Measurements from ENCODE around the gene OBSL1. TPM values are rescaled to one million over a fixed set of nuclear protein-coding genes. Genes with fewer than 3 reads are reported as not detected.

OBSL1 gene
- total RNA-seq, 3 donors from 2014 or later (not counting 1 experiment from before 2014, with no cell fraction given), result 0.07 to 8.8 (median 0.32) TPM

DNA sequence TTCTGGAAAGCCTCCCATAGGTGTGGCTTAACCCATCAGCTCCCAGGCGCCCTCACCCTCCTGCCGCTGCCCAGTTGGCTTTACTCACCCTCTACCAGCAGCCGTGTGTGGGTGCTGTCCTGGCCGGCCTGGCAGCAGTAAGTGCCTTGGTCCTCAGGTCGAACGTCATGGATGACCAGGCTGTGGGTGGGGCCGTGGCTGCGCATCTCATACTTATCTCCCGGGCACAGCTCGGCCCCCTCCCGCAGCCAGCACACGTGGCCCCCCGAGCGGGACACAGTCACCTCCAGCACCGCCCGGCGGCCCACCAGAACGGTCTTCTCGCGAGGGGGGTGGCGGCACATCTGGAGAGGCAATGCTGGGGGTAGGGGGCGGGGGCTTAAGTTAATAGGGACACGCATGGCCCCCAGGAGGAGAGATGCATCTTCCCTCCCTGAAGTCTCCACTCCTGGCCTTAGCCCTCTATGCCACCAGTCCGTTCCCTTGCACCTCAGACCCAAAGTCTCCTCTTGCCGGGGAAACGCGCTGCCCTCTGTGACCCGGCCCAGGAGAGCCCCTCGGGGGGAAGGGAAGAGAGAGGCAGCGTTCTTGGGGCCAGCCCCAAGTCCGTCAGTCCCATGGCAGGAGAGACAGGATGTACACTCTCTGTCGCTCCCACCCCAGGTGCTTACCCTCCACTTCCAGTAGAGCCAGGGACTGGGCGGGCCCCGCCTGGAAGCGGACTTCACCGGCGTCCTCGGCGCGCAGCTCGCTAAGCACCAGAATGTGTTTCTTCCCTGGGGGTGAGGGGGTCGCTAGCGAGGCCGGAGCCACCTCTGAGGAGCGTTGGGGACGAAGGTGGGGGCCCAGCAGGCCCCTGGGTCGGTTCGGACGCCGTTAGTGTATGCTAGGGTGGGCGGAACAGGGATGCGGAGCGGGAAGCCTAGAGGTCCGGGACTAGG, 19.6 kb downstream of the OBSL1 start:
- no peaks in the 10 kb centered on the region for H3K36me3 ChIP-seq (ENCODE audit: control insufficient read depth, insufficient read depth, low read length)
- TF ChIP-seq CTCF (IDR thresholded peaks at IDR 0.05), result no peak
- ATAC-seq (peak in 1 of 3 donors; percentile 1), DNase-seq (peak; percentile 32 to 46)
- WGBS (ENCODE audit: insufficient coverage), result 7% methylated on average over 51 of the region's 54 CpGs
- H3K27me3 ChIP-seq (ENCODE audit: control insufficient read depth, insufficient read depth, low read length), result peaks cover 28% of the 10 kb centered on the region
- H3K27ac ChIP-seq (ENCODE audit: low read length), result no peak overlapping the region
- peaks cover 8 to 33% of the 10 kb centered on the region in 2 donors for H3K27me3 Mint-ChIP-seq (ENCODE audit: low read depth in 2 of 2)
- no peaks in the 10 kb centered on the region for H3K36me3 Mint-ChIP-seq
- no peaks in the 10 kb centered on the region for H3K9me3 ChIP-seq (ENCODE audit: control insufficient read depth, insufficient read depth, low read length)
- peak overlapping the region; percentile 32 for H3K4me3 ChIP-seq (ENCODE audit: low read length)
- peak overlapping the region in 1 of 2 donors; percentile 87 for H3K27ac Mint-ChIP-seq
- intact Hi-C loops (cut with micrococcal nuclease), result loop anchor here (1.0 to 2.0 kb wide), 2 partner anchors 7 to 47 kb away; partner anchors contain the start of gene TMEM198
- H3K9me3 Mint-ChIP-seq, result no peaks in the 10 kb centered on the region
- peaks cover 20% of the 10 kb centered on the region for H3K4me1 ChIP-seq (ENCODE audit: control insufficient read depth, insufficient read depth, low read length)
- H3K4me1 Mint-ChIP-seq, result peaks cover 5 to 17% of the 10 kb centered on the region in 2 donors
- H3K4me3 Mint-ChIP-seq, result peak overlapping the region; percentile 79

DNA sequence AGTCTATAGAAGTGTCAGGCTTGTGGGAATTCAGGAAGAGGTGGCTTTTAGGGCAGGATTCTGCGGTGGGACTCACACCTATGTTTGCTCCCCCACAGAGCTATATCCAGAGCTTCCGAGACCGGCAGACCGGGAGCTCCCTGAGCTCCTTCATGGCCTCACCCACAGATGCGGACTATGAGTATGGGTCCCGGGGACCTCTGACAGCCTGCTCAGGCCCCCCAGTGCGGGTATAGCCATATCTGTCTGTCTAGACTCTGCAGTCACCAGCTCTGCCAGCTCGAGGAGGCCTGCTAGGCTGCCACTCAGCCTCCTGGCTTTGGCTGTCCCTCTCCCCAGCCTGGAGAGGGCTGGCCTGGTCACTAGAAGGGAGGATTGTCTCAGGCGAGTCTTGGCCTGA, 21.7 kb downstream of the OBSL1 start:
- no peaks in the 10 kb centered on the region for H3K36me3 ChIP-seq (ENCODE audit: control insufficient read depth, insufficient read depth, low read length)
- Mint-ChIP-seq H3K9me3 (no peaks in the 10 kb centered on the region), H3K4me3 (no peak overlapping the region), H3K27ac (no peak overlapping the region), H3K4me1 (peaks cover 10 to 22% of the 10 kb centered on the region in 2 donors), H3K27me3 (ENCODE audit: low read depth in 2 of 2) (peaks cover 14 to 42% of the 10 kb centered on the region in 2 donors), H3K36me3 (no peaks in the 10 kb centered on the region)
- no peak for TF ChIP-seq CTCF (IDR thresholded peaks at IDR 0.05)
- ATAC-seq (no peak), DNase-seq (no peak)
- H3K4me1 ChIP-seq (ENCODE audit: control insufficient read depth, insufficient read depth, low read length), result peaks cover 20% of the 10 kb centered on the region
- no peak overlapping the region for H3K27ac ChIP-seq (ENCODE audit: low read length)
- H3K4me3 ChIP-seq (ENCODE audit: low read length), result no peak overlapping the region
- no peaks in the 10 kb centered on the region for H3K9me3 ChIP-seq (ENCODE audit: control insufficient read depth, insufficient read depth, low read length)
- intact Hi-C loops (cut with micrococcal nuclease), result no loop called here
- peaks cover 28% of the 10 kb centered on the region for H3K27me3 ChIP-seq (ENCODE audit: control insufficient read depth, insufficient read depth, low read length)
- WGBS (ENCODE audit: insufficient coverage), result 87% methylated on average over 9 of the region's 9 CpGs

DNA sequence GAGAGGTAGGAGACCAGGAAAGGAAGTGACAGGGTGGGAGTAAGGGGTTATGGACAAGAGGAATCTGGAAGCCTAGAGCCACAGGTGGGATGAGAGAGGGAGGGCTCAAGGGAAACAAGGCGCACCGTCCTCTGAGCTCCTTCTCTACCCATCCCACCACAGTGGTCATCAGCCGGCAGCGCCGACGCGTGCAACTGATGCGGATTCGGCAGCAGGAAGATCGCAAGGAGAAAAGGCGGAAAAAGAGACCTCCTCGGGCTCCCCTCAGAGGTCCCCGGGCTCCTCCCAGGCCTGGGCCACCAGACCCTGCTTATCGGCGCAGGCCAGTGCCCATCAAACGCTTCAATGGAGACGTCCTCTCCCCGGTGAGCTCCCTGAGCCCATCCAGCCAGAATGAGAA, 22.3 kb downstream of the OBSL1 start:
- Histone ChIP-seq H3K4me1 (ENCODE audit: control insufficient read depth, insufficient read depth, low read length) (peaks cover 27% of the 10 kb centered on the region), H3K36me3 (ENCODE audit: control insufficient read depth, insufficient read depth, low read length) (no peaks in the 10 kb centered on the region), H3K9me3 (ENCODE audit: control insufficient read depth, insufficient read depth, low read length) (no peaks in the 10 kb centered on the region), H3K27ac (ENCODE audit: low read length) (no peak overlapping the region), H3K4me3 (ENCODE audit: low read length) (no peak overlapping the region), H3K27me3 (ENCODE audit: control insufficient read depth, insufficient read depth, low read length) (peaks cover 24% of the 10 kb centered on the region)
- Mint-ChIP-seq H3K27ac (no peak overlapping the region), H3K4me3 (no peak overlapping the region), H3K9me3 (no peaks in the 10 kb centered on the region), H3K27me3 (ENCODE audit: low read depth in 2 of 2) (peaks cover 10 to 42% of the 10 kb centered on the region in 2 donors), H3K36me3 (no peaks in the 10 kb centered on the region), H3K4me1 (peaks cover 16 to 28% of the 10 kb centered on the region in 2 donors)
- DNase-seq (no peak), ATAC-seq (no peak)
- 93% methylated on average over 18 of the region's 18 CpGs for WGBS (ENCODE audit: insufficient coverage)
- no peak for TF ChIP-seq CTCF (IDR thresholded peaks at IDR 0.05)
- intact Hi-C loops (cut with micrococcal nuclease), result no loop called here
